H1 (cell line): ENCODE measurements around the gene TTLL9. TPM values are rescaled to one million over a fixed set of nuclear protein-coding genes. Genes with fewer than 3 reads are reported as not detected.

Experiments
- CTCF ChIA-PET: fragments of 300-600 bp; sonication (Branson Sonifier 250); formaldehyde crosslinking; loops from one replicate; lab custom pipeline; 2021; ENCODE audit not compliant: partially characterized antibody; lab: Charles Lee
- POLR2A ChIA-PET: fragments of 300-600 bp; sonication (Branson Sonifier 250); formaldehyde crosslinking; loops from one replicate; lab custom pipeline; 2021; ENCODE audit warnings: inconsistent platforms; ENCODE audit not compliant: partially characterized antibody; lab: Charles Lee
- DNase-seq, 2 experiments: peaks; one replicate each; pipeline versions ENCODE4 v3.0.0 to v3.0.0-alpha.2; 2010 to 2022; ENCODE audit warnings: low spot score in 2 of 2, low read depth in 1 of 2, mixed read lengths in 1 of 2
- FAIRE-seq: peaks from 2 replicates; lab custom pipeline; 2011; peaks lifted over from hg19 to GRCh38; lab: Jason Lieb, UNC
- H2AFZ ChIP-seq: 2 replicates; pipeline ENCODE4 v1.8.1; 2012; ENCODE audit warnings: low read length, inconsistent platforms
- H2AK5ac ChIP-seq: 2 replicates; pipeline ENCODE4 v1.6.1; 2013; ENCODE audit warnings: low read depth, low read length
- H2BK120ac ChIP-seq: replicated peaks from 2 replicates; pipeline ENCODE3; 2013; ENCODE audit warnings: low read depth, low read length, inconsistent platforms
- H2BK12ac ChIP-seq: 2 replicates; pipeline ENCODE4 v1.6.1; 2013; ENCODE audit warnings: low read depth, low read length
- H2BK15ac ChIP-seq: 2 replicates; pipeline ENCODE4 v1.6.1; 2013; ENCODE audit warnings: low read length
- H2BK20ac ChIP-seq: 2 replicates; pipeline ENCODE4 v1.6.1; 2013; ENCODE audit warnings: low read length
- H2BK5ac ChIP-seq: 2 replicates; pipeline ENCODE4 v1.6.1; 2013; ENCODE audit warnings: low read depth, low read length
- H3K14ac ChIP-seq: 2 replicates; pipeline ENCODE4 v1.6.1; 2013; ENCODE audit warnings: inconsistent platforms; ENCODE audit not compliant: insufficient read length
- H3K18ac ChIP-seq: 2 replicates; pipeline ENCODE4 v1.6.1; 2013; ENCODE audit warnings: low read length; ENCODE audit errors: extremely low read depth
- H3K23ac ChIP-seq: 2 replicates; pipeline ENCODE4 v1.6.1; 2013; ENCODE audit warnings: inconsistent platforms; ENCODE audit not compliant: insufficient read length
- H3K23me2 ChIP-seq: 2 replicates; pipeline ENCODE4 v1.6.1; 2013; ENCODE audit warnings: low read depth, low read length
- H3K27ac ChIP-seq: 2 replicates; pipeline ENCODE4 v1.6.1; 2011; ENCODE audit warnings: low read depth, low read length, inconsistent platforms
- H3K27me3 ChIP-seq, 4 experiments: replicated peaks in 1 of 4; 1 replicate in 1 of 4; 2 replicates in 3 of 4; pipeline versions ENCODE4 v1.6.1 to v1.8.1; 2011 to 2013; ENCODE audit warnings: low read length in 3 of 4, mild to moderate bottlenecking in 3 of 4, inconsistent platforms in 2 of 4, mixed read lengths in 2 of 4, moderate library complexity in 1 of 4; ENCODE audit not compliant: control insufficient read depth in 3 of 4, insufficient read depth in 3 of 4; ENCODE audit errors: extremely low read depth in 1 of 4
- H3K36me3 ChIP-seq, 4 experiments: 2 replicates each; pipeline versions ENCODE4 v1.6.1 to v1.8.1; 2011 to 2013; ENCODE audit warnings: mild to moderate bottlenecking in 4 of 4, low read length in 3 of 4, moderate library complexity in 2 of 4, control low read depth in 1 of 4, inconsistent platforms in 1 of 4; ENCODE audit not compliant: insufficient read depth in 4 of 4, control insufficient read depth in 2 of 4
- H3K4ac ChIP-seq: replicated peaks from 2 replicates; pipeline ENCODE3; 2013; ENCODE audit warnings: low read length, low read depth, mixed read lengths, inconsistent platforms; ENCODE audit not compliant: insufficient read length
- H3K4me1 ChIP-seq, 4 experiments: replicated peaks in 1 of 4; 1 replicate in 1 of 4; 2 replicates in 3 of 4; pipeline versions ENCODE4 v1.6.1 to v1.8.1; 2011 to 2013; ENCODE audit warnings: low read length in 3 of 4, inconsistent platforms in 2 of 4, mixed read lengths in 1 of 4; ENCODE audit not compliant: insufficient read depth in 4 of 4, control insufficient read depth in 3 of 4
- H3K4me2 ChIP-seq, 2 experiments: 2 replicates each; pipeline versions ENCODE4 v1.6.1 to v1.8.1; 2011 to 2013; ENCODE audit warnings: low read depth in 2 of 2, low read length in 2 of 2, control low read depth in 1 of 2, inconsistent platforms in 1 of 2, mild to moderate bottlenecking in 1 of 2; ENCODE audit not compliant: insufficient read depth in 1 of 2
- H3K4me3 ChIP-seq, 4 experiments: fragments of 200-600, 300-600 bp in 1 of 4; sonication (generic), shearing (Covaris generic), sonication (Bioruptor Twin) in 1 of 4; 2 replicates each; pipeline versions ENCODE4 v1.5.1 to v1.8.1; 2011 to 2016; ENCODE audit warnings: low read length in 4 of 4, low read depth in 3 of 4, control low read depth in 2 of 4, inconsistent platforms in 2 of 4, mild to moderate bottlenecking in 2 of 4, mixed read lengths in 1 of 4, moderate library complexity in 1 of 4; ENCODE audit not compliant: insufficient read depth in 2 of 4; ENCODE audit errors: extremely low read depth in 1 of 4
- H3K56ac ChIP-seq: replicated peaks from 2 replicates; pipeline ENCODE3; 2013; ENCODE audit warnings: low read depth, mild to moderate bottlenecking, mixed read lengths, low read length, inconsistent platforms; ENCODE audit not compliant: insufficient read length
- H3K79me1 ChIP-seq: 2 replicates; pipeline ENCODE4 v1.6.1; 2013; ENCODE audit warnings: low read depth, low read length, control low read depth
- H3K79me2 ChIP-seq, 2 experiments: 2 replicates each; pipeline versions ENCODE4 v1.6.1 to v1.8.1; 2012 to 2013; ENCODE audit warnings: low read length in 2 of 2, mild to moderate bottlenecking in 2 of 2, inconsistent platforms in 1 of 2; ENCODE audit not compliant: insufficient read depth in 2 of 2, control insufficient read depth in 1 of 2
- H3K9ac ChIP-seq, 4 experiments: replicated peaks in 1 of 4; 1 replicate in 1 of 4; 2 replicates in 3 of 4; pipeline versions ENCODE4 v1.6.1 to v1.8.1; 2011 to 2013; ENCODE audit warnings: low read depth in 3 of 4, low read length in 3 of 4, control low read depth in 2 of 4, mild to moderate bottlenecking in 2 of 4, moderate library complexity in 2 of 4, inconsistent platforms in 1 of 4; ENCODE audit errors: extremely low read depth in 1 of 4
- H3K9me3 ChIP-seq, 2 experiments: 2 replicates each; pipeline versions ENCODE4 v1.6.1 to v1.8.1; 2012 to 2013; ENCODE audit warnings: mild to moderate bottlenecking in 2 of 2, moderate library complexity in 2 of 2, control low read depth in 1 of 2, inconsistent platforms in 1 of 2, low read depth in 1 of 2, low read length in 1 of 2, mixed read lengths in 1 of 2; ENCODE audit not compliant: insufficient read depth in 2 of 2
- H4K20me1 ChIP-seq, 2 experiments: replicated peaks in 1 of 2; 2 replicates each; pipeline versions ENCODE3 to v1.8.1; 2011 to 2013; ENCODE audit warnings: inconsistent platforms in 2 of 2, low read length in 2 of 2, mild to moderate bottlenecking in 1 of 2; ENCODE audit not compliant: insufficient read depth in 2 of 2, control insufficient read depth in 1 of 2
- H4K5ac ChIP-seq: 2 replicates; pipeline ENCODE4 v1.6.1; 2013; ENCODE audit warnings: low read length, low read depth, mixed read lengths, inconsistent platforms; ENCODE audit not compliant: insufficient read length
- H4K8ac ChIP-seq: 2 replicates; pipeline ENCODE4 v1.8.0; 2013; ENCODE audit warnings: mild to moderate bottlenecking, moderate library complexity, low read length, inconsistent platforms; ENCODE audit not compliant: insufficient read depth; ENCODE audit errors: extremely low read depth
- H4K91ac ChIP-seq: replicated peaks from 2 replicates; pipeline ENCODE3; 2013; ENCODE audit warnings: low read length, mixed read lengths, inconsistent platforms; ENCODE audit not compliant: insufficient read length
- RFX5 ChIP-seq: IDR thresholded peaks from 2 replicates; pipeline ENCODE4 v1.6.1; 2011; ENCODE audit warnings: low read depth, low read length, improper control_type of control experiment, borderline replicate concordance
- WGBS, 2 experiments: shearing (Covaris generic) in 1 of 2; methylation state at CpG; one replicate each; pipeline versions ENCODE4 v1.1.6 to v1.1.7; 2013 to 2015; ENCODE audit warnings: low lambda C conversion rate in 2 of 2, mixed read lengths in 2 of 2, inconsistent platforms in 1 of 2, low coverage in 1 of 2, missing lambda C conversion rate in 1 of 2; ENCODE audit not compliant: insufficient replicate concordance in 2 of 2, insufficient coverage in 1 of 2, insufficient read length in 1 of 2; ENCODE audit errors: extremely low coverage in 1 of 2, missing lambda C conversion rate in 1 of 2; 5-methylcytosine and 5-hydroxymethylcytosine counted together
- polyA plus RNA-seq, 7 experiments: library from polyadenylated mRNA; depleted of rRNA in 3 of 7; stranded (reverse) in 5 of 7; unstranded in 2 of 7; fragments of >200 nt in 5 of 7; fragments of 200-250 nt in 2 of 7; gene quantifications; 1 replicate in 5 of 7; 2 replicates in 1 of 7; 4 replicates in 1 of 7; pipeline versions ENCODE4 v1.2.1 to v1.2.3, GENCODE V29; 2011 to 2013; ENCODE audit warnings: missing spikeins in 2 of 7, mixed read lengths in 2 of 7
- total RNA-seq: library from RNA; stranded (reverse); fragmentation: NEBNext Ultra II Directional; extraction: Animal tissue kit (Norgen Biotek cat#: 25700); gene quantifications from 2 replicates; pipeline ENCODE4 v1.2.1, GENCODE V29; 2021

TTLL9 gene
- total and polyA plus RNA-seq, 2 of the 8 experiments (the other 6 are each of a cell fraction or from before 2014, with no cell fraction given): 0.06 TPM; not detected in 1

- Histone ChIP-seq H2BK120ac (no peak overlapping the region), H3K4me3 (no peak overlapping the region), H3K79me2 (no peaks in the 10 kb centered on the region), H3K9ac (no peak overlapping the region), H3K27ac (no peak overlapping the region), H3K14ac (no peak overlapping the region), H4K91ac (no peak overlapping the region), H2BK15ac (no peak overlapping the region), H2AK5ac (no peak overlapping the region), H3K18ac (no peak overlapping the region), H3K56ac (no peak overlapping the region), H3K79me1 (no peaks in the 10 kb centered on the region), H2AFZ (no peak overlapping the region), H4K8ac (no peak overlapping the region), H3K23me2 (no peaks in the 10 kb centered on the region; the same call in 1 of the 2 replicates), H2BK12ac (no peak overlapping the region), H2BK20ac (0 out of 2 replicates have a peak overlapping the region, but pooled peaks have one; percentile 34), H3K23ac (no peak overlapping the region), H3K27me3 (peaks cover 0 to 2% (median 0%) of the 10 kb centered on the region in 4 experiments; a peak in 1 of 7 replicates), H3K4me2 (no peak overlapping the region), H3K4ac (no peak overlapping the region), H4K5ac (no peak overlapping the region), H3K4me1 (peaks cover 9 to 24% (median 20%) of the 10 kb centered on the region in 4 experiments), H3K36me3 (no peaks in the 10 kb centered on the region), H2BK5ac (no peak overlapping the region), H3K9me3 (no peaks in the 10 kb centered on the region), H4K20me1 (no peaks in the 10 kb centered on the region)
- DNase-seq (no peak), FAIRE-seq (no peak)
- POLR2A ChIA-PET: no interaction called here
- WGBS, 2 experiments: 90% methylated on average over 5 of the region's 5 CpGs; no CpG with 5 or more reads in 1 of the 2 experiments
- CTCF ChIA-PET: no interaction called here
- TF ChIP-seq RFX5: no peak
Measured at GRCh38 chr20:31907046-31907445, 36.6 kb downstream of the TTLL9 start.
